ENCODE data around the gene MAPKAPK3. TPM values are rescaled to one million over a fixed set of nuclear protein-coding genes. Genes with fewer than 3 reads are reported as not detected.
"Not testable (repeated sequence)": the region's sequence is repeated elsewhere in the genome, so short reads cannot be mapped to it uniquely, and the experiment has no call there.

Gene MAPKAPK3
- total RNA-seq, 1 experiment from 2014 or later, result 53.9 TPM

GRCh38 chr3:50675179-50676030 lies 58.5 kb downstream of the MAPKAPK3 start:
- H3K27me3 Mint-ChIP-seq (ENCODE audit: insufficient read depth, unreplicated experiment), result peaks cover 72% of the 10 kb centered on the region

DNA sequence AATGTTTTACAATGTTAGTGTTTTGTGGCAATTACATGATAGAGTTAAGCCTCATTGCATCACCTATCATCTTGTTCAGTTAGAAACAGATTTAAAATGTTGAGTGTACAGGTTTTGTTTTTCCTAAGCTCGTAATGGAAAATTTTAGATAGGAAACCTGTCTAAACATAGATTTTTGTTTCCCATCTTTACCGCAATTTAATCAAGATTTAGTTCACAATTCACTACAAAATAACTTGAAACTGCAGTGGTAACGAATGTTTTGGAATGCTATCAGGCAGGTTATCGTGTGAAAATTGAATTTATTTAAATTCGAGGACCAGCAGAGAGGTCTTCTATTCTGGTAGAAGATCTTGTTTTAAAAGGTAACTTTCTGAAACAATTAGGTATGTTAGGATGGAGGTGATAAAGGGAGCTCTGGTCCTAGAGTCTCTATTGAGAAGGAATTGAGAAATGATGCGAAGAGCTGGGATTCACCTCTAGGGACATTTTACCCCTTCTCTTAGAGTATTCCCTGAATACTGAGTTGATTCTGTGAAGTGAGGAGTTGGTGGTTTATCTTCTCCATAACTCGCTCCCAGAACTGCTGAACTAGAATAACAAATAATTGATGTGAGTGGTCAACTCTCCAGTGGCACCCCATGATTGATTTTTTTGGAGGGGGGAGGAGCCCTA lies 59.2 kb downstream of the MAPKAPK3 start:
- H3K36me3 Mint-ChIP-seq (ENCODE audit: insufficient read depth, unreplicated experiment), result no peaks in the 10 kb centered on the region
- H3K4me1 Mint-ChIP-seq (ENCODE audit: insufficient read depth, unreplicated experiment), result peaks cover 5% of the 10 kb centered on the region
- intact Hi-C loops (cut with micrococcal nuclease), result no loop called here
- DNase-seq (ENCODE audit: unreplicated experiment), result no peak
- no peaks in the 10 kb centered on the region for H3K9me3 Mint-ChIP-seq (ENCODE audit: unreplicated experiment)
- peaks cover 72% of the 10 kb centered on the region for H3K27me3 Mint-ChIP-seq (ENCODE audit: insufficient read depth, unreplicated experiment)
- no TSS peak for BruUV-seq (replicated peaks)
- no peak overlapping the region for H3K27ac Mint-ChIP-seq (ENCODE audit: low read depth, unreplicated experiment)
- CTCF ChIA-PET, result interaction anchor here (0.5 to 1.5 kb wide), 8 partner anchors 13 to 424 kb away, joined by 3 to 5 read pairs (median 3); no protein-coding TSS in a partner anchor
- TF ChIP-seq, protein P1, sequence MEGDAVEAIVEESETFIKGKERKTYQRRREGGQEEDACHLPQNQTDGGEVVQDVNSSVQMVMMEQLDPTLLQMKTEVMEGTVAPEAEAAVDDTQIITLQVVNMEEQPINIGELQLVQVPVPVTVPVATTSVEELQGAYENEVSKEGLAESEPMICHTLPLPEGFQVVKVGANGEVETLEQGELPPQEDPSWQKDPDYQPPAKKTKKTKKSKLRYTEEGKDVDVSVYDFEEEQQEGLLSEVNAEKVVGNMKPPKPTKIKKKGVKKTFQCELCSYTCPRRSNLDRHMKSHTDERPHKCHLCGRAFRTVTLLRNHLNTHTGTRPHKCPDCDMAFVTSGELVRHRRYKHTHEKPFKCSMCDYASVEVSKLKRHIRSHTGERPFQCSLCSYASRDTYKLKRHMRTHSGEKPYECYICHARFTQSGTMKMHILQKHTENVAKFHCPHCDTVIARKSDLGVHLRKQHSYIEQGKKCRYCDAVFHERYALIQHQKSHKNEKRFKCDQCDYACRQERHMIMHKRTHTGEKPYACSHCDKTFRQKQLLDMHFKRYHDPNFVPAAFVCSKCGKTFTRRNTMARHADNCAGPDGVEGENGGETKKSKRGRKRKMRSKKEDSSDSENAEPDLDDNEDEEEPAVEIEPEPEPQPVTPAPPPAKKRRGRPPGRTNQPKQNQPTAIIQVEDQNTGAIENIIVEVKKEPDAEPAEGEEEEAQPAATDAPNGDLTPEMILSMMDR (IDR thresholded peaks at IDR 0.05; ENCODE audit: unreplicated experiment), result no peak
- no peak overlapping the region for H3K4me3 Mint-ChIP-seq (ENCODE audit: unreplicated experiment)
- POLR2A ChIA-PET, result no interaction called here

More at GRCh38 chr3:50675179-50676030, 58.5 kb downstream of the MAPKAPK3 start:
- no TSS peak for BruUV-seq (replicated peaks)
- intact Hi-C loops (cut with micrococcal nuclease), result no loop called here
- POLR2A ChIA-PET, result interaction anchor here (0.7 to 2.4 kb wide), 3 partner anchors 12 to 29 kb away, joined by 3 to 6 read pairs (median 3); no protein-coding TSS in a partner anchor
- CTCF ChIA-PET, result interaction anchor here (0.6 to 1.5 kb wide), 6 partner anchors 14 to 425 kb away, joined by 3 to 5 read pairs (median 3); no protein-coding TSS in a partner anchor
- TF ChIP-seq, protein P1 (IDR thresholded peaks at IDR 0.05; ENCODE audit: unreplicated experiment), result peak; percentile 42
- H3K4me1 Mint-ChIP-seq (ENCODE audit: insufficient read depth, unreplicated experiment), result peaks cover 6% of the 10 kb centered on the region
- no peaks in the 10 kb centered on the region for H3K9me3 Mint-ChIP-seq (ENCODE audit: unreplicated experiment)
- no peak overlapping the region for H3K27ac Mint-ChIP-seq (ENCODE audit: low read depth, unreplicated experiment)
- peak overlapping the region; percentile 33 for H3K4me3 Mint-ChIP-seq (ENCODE audit: unreplicated experiment)
- H3K36me3 Mint-ChIP-seq (ENCODE audit: insufficient read depth, unreplicated experiment), result no peaks in the 10 kb centered on the region
- no peak for DNase-seq (ENCODE audit: unreplicated experiment)

DNA sequence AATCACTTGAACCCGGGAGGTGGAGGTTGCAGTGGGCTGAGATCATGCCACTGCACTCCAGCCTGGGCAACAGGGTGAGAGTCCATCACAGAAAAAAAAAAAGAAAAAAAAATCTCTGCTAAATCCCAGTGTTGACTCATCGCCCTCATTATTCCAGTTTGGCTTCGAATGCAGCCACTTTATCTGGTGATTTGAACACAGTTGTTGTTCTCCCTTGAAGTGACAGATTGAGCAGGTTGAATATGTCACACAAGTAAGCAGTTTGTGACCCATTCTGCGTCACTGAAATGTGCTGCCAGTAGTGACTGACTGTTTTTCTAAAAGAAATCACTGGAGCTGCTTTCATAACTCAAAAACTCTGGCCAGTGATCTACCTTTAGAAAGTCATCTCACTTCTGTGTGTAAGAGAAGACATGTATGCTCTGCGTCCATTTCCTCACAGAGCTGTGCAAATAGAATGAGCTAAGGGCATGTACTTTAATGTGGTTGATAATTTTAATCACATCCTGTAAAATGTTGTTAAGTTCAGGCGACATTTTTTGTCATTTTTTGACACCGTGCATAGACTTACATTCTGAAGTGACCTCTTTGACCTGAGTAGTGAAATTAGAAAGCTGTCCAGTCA lies 70.3 kb downstream of the MAPKAPK3 start:
- no peak overlapping the region for H3K27ac Mint-ChIP-seq (ENCODE audit: low read depth, unreplicated experiment)
- TF ChIP-seq, protein P1 (IDR thresholded peaks at IDR 0.05; ENCODE audit: unreplicated experiment), result no peak
- H3K9me3 Mint-ChIP-seq (ENCODE audit: unreplicated experiment), result no peaks in the 10 kb centered on the region
- POLR2A ChIA-PET, result interaction anchor here (0.6 kb wide), 1 partner anchor 489 kb away, joined by 3 read pairs; no protein-coding TSS in a partner anchor
- peaks cover 41% of the 10 kb centered on the region for H3K27me3 Mint-ChIP-seq (ENCODE audit: insufficient read depth, unreplicated experiment)
- H3K36me3 Mint-ChIP-seq (ENCODE audit: insufficient read depth, unreplicated experiment), result no peaks in the 10 kb centered on the region
- H3K4me1 Mint-ChIP-seq (ENCODE audit: insufficient read depth, unreplicated experiment), result no peaks in the 10 kb centered on the region
- intact Hi-C loops (cut with micrococcal nuclease), result no loop called here
- CTCF ChIA-PET, result no interaction called here
- BruUV-seq (replicated peaks), result no TSS peak
- no peak overlapping the region for H3K4me3 Mint-ChIP-seq (ENCODE audit: unreplicated experiment)
- no peak for DNase-seq (ENCODE audit: unreplicated experiment)

DNA sequence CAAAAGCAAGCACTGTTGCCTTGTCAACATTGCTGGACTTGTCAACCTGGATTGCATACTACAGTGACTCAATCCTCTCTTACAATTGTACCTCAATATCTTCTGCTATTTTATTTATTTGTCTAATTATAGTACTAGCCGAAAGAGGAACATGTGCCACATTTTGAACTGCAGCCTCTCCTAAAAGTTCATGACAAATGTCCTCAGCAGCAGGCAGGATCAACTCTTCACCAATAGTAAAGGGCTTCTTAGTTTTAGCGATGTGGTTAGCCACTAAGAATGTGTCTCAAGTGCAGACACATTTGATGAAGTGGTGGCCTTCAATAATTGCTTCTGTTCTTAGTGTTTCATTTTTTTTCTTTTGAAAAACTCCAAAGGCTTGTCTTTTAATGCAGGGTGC lies 71.0 kb downstream of the MAPKAPK3 start:
- no TSS peak for BruUV-seq (replicated peaks)
- intact Hi-C loops (cut with micrococcal nuclease), result no loop called here
- CTCF ChIA-PET, result interaction anchor here (0.6 to 0.9 kb wide), 2 partner anchors 53 to 63 kb away, joined by 3 to 5 read pairs; no protein-coding TSS in a partner anchor
- no peaks in the 10 kb centered on the region for H3K36me3 Mint-ChIP-seq (ENCODE audit: insufficient read depth, unreplicated experiment)
- no peaks in the 10 kb centered on the region for H3K4me1 Mint-ChIP-seq (ENCODE audit: insufficient read depth, unreplicated experiment)
- H3K27ac Mint-ChIP-seq (ENCODE audit: low read depth, unreplicated experiment), result no peak overlapping the region
- POLR2A ChIA-PET, result no interaction called here
- H3K9me3 Mint-ChIP-seq (ENCODE audit: unreplicated experiment), result no peaks in the 10 kb centered on the region
- no peak for DNase-seq (ENCODE audit: unreplicated experiment)
- TF ChIP-seq, protein P1 (IDR thresholded peaks at IDR 0.05; ENCODE audit: unreplicated experiment), result no peak
- H3K4me3 Mint-ChIP-seq (ENCODE audit: unreplicated experiment), result no peak overlapping the region
- H3K27me3 Mint-ChIP-seq (ENCODE audit: insufficient read depth, unreplicated experiment), result peaks cover 34% of the 10 kb centered on the region

DNA sequence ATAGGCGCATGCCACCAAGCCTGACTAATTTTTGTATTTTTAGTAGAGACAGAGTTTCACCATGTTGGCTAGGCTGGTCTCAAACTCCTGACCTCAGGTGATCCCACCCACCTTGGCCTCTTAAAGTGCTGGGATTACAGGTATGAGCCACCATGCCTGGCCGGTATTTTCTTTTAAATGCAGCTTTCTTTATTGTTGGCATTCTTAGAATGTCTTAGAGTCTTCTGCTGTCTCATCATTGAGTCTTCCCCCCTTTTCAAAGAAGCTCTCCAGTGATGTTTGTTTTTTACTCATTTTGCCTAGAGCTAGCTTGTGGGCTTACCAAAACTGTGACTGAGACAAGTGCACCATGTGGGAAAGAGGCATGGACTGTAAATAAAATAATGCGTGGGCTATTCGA lies 71.7 kb downstream of the MAPKAPK3 start:
- H3K36me3 Mint-ChIP-seq (ENCODE audit: insufficient read depth, unreplicated experiment); POLR2A ChIA-PET; BruUV-seq (replicated peaks); H3K9me3 Mint-ChIP-seq (ENCODE audit: unreplicated experiment); DNase-seq (ENCODE audit: unreplicated experiment); intact Hi-C loops (cut with micrococcal nuclease); H3K4me1 Mint-ChIP-seq (ENCODE audit: insufficient read depth, unreplicated experiment); H3K4me3 Mint-ChIP-seq (ENCODE audit: unreplicated experiment); H3K27ac Mint-ChIP-seq (ENCODE audit: low read depth, unreplicated experiment): not testable (repeated sequence)
- peaks cover 27% of the 10 kb centered on the region for H3K27me3 Mint-ChIP-seq (ENCODE audit: insufficient read depth, unreplicated experiment)
- CTCF ChIA-PET, result interaction anchor here (0.6 to 1.5 kb wide), 3 partner anchors 13 to 1877 kb away, joined by 3 to 5 read pairs (median 3); no protein-coding TSS in a partner anchor

Data from MCF 10A (cell line).